ENCODE data around the gene NHLRC1. TPM values are rescaled to one million over a fixed set of nuclear protein-coding genes. Genes with fewer than 3 reads are reported as not detected.

The NHLRC1 gene
- total and polyA plus RNA-seq, 4 donors = 0.97 to 4.3 (median 2.2) TPM

- Histone ChIP-seq H3K9ac (ENCODE audit: insufficient read depth in 1 of 2, low read length in 2 of 2) (no peak overlapping the region), H3K36me3 (ENCODE audit: control insufficient read depth in 4 of 4, insufficient read depth in 4 of 4, low read length in 4 of 4) (peaks cover 10 to 33% (median 21%) of the 10 kb centered on the region in 4 donors), H3K9me3 (ENCODE audit: control insufficient read depth in 4 of 4, insufficient read depth in 3 of 4, low read length in 3 of 4) (no peaks in the 10 kb centered on the region), H3K27me3 (ENCODE audit: control insufficient read depth in 3 of 3, insufficient read depth in 3 of 3, low read length in 2 of 3) (no peaks in the 10 kb centered on the region), H3K27ac (ENCODE audit: low read depth in 1 of 2, low read length in 1 of 2) (no peak overlapping the region), H3K4me3 (no peak overlapping the region), H3K4me1 (ENCODE audit: control insufficient read depth in 5 of 5, insufficient read depth in 5 of 5, low read length in 5 of 5) (peaks cover 0 to 3% (median 0%) of the 10 kb centered on the region in 5 donors)
- DNase-seq (no peak), ATAC-seq (ENCODE audit: insufficient read depth, low FRiP score) (no peak)
- no peak for TF ChIP-seq CTCF (IDR thresholded peaks at IDR 0.05; ENCODE audit: control extremely low read depth, extremely low read depth)
- WGBS, 2 donors = 85 to 91% methylated on average over 2 of the region's 2 CpGs
Measured at GRCh38 chr6:18161431-18161830, 39.0 kb upstream of the NHLRC1 start.

DNA sequence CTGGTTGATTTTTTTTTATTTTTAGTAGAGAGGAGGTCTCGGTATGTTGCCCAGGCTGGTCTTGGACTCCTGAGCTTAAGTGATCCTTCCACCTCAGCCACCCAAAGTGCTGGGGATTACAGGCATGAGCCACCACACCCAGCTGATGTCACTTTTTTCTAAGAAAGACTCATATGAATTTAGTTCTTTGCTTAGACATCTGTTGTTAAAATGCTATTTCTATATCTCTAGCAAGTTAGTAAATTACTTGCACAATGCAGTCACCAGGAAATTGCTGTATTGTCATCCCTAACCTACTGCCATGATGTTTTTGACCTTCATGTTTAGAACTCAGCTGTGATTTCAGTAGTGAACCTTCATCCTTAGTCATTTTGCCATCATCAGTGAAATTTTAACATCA, 38.4 kb upstream of the NHLRC1 start:
- TF ChIP-seq CTCF (IDR thresholded peaks at IDR 0.05; ENCODE audit: control extremely low read depth, extremely low read depth) = no peak
- Histone ChIP-seq H3K4me3 (no peak overlapping the region), H3K27ac (ENCODE audit: low read depth in 1 of 2, low read length in 1 of 2) (no peak overlapping the region), H3K9ac (ENCODE audit: insufficient read depth in 1 of 2, low read length in 2 of 2) (no peak overlapping the region), H3K36me3 (ENCODE audit: control insufficient read depth in 4 of 4, insufficient read depth in 4 of 4, low read length in 4 of 4) (peaks cover 10 to 30% (median 19%) of the 10 kb centered on the region in 4 donors), H3K9me3 (ENCODE audit: control insufficient read depth in 4 of 4, insufficient read depth in 3 of 4, low read length in 3 of 4) (no peaks in the 10 kb centered on the region), H3K27me3 (ENCODE audit: control insufficient read depth in 3 of 3, insufficient read depth in 3 of 3, low read length in 2 of 3) (no peaks in the 10 kb centered on the region), H3K4me1 (ENCODE audit: control insufficient read depth in 5 of 5, insufficient read depth in 5 of 5, low read length in 5 of 5) (peaks cover 0 to 4% (median 2%) of the 10 kb centered on the region in 5 donors)
- WGBS, 2 donors = 79 to 81% methylated on average over 1 of the region's 1 CpG
- no peak for ATAC-seq (ENCODE audit: insufficient read depth, low FRiP score)
- DNase-seq = no peak

DNA sequence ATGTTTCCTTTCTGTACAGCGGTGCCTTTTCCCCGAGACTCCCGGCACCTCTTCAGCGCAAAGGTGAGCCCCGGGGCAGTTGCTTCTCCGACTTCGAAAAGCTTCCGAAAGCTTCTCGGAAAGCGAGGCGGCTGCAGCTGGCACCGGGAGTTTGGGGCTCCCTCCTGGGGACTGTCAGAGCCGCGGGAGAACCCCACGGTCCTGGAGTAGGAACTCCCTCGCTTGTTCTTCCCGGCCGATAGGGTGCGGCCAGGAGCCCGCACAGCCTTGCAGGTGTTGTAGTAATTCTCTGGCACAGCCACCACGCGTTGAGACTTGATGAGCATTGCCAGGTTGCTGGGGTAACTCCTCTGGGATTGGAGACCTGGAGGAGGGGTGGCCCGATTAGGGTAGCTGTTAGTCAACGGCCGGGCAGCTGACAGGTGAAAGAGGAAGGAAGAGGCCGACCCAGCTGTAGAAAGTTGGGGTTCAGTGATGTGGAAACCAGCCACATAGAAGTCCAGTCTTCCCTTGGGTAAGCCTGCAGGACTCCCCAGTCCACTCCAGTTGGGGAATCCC, 33.5 kb upstream of the NHLRC1 start:
- TF ChIP-seq CTCF (IDR thresholded peaks at IDR 0.05; ENCODE audit: control extremely low read depth, extremely low read depth) = no peak
- WGBS, 2 donors = 1% methylated on average over 26 of the region's 26 CpGs
- Histone ChIP-seq H3K4me1 (ENCODE audit: control insufficient read depth in 5 of 5, insufficient read depth in 5 of 5, low read length in 5 of 5) (peaks cover 2 to 16% (median 3%) of the 10 kb centered on the region in 5 donors), H3K36me3 (ENCODE audit: control insufficient read depth in 4 of 4, insufficient read depth in 4 of 4, low read length in 4 of 4) (peaks cover 0 to 10% (median 2%) of the 10 kb centered on the region in 4 donors), H3K27me3 (ENCODE audit: control insufficient read depth in 3 of 3, insufficient read depth in 3 of 3, low read length in 2 of 3) (no peaks in the 10 kb centered on the region), H3K4me3 (peak overlapping the region; percentile 98), H3K9me3 (ENCODE audit: control insufficient read depth in 4 of 4, insufficient read depth in 3 of 4, low read length in 3 of 4) (no peaks in the 10 kb centered on the region), H3K27ac (ENCODE audit: low read depth in 1 of 2, low read length in 1 of 2) (peak overlapping the region; percentile 91 to 97), H3K9ac (ENCODE audit: insufficient read depth in 1 of 2, low read length in 2 of 2) (peak overlapping the region; percentile 50 to 75)
- ATAC-seq (ENCODE audit: insufficient read depth, low FRiP score) = peak; percentile 23
- DNase-seq = peak; percentile 41 to 62 (median 60)

Data from lung (tissue), 12 donors.